Urothelium cell line (cell line): ENCODE data around the gene KCNG1.
"Not testable (repeated sequence)": the region's sequence is repeated elsewhere in the genome, so short reads cannot be mapped to it uniquely, and the experiment has no call there.

ENCODE experiments used
- DNase-seq: peaks from one replicate; pipeline ENCODE4 v3.0.0; 2011; ENCODE audit warnings: low spot score, mixed read lengths
- FAIRE-seq: peaks from 2 replicates; lab custom pipeline; 2011; peaks lifted over from hg19 to GRCh38; lab: Jason Lieb, UNC

KCNG1 gene

GRCh38 chr20:50992733-50993457, 30.0 kb downstream of the KCNG1 start:
- DNase-seq, result peak; percentile 97
- peak; percentile 5 for FAIRE-seq

DNA sequence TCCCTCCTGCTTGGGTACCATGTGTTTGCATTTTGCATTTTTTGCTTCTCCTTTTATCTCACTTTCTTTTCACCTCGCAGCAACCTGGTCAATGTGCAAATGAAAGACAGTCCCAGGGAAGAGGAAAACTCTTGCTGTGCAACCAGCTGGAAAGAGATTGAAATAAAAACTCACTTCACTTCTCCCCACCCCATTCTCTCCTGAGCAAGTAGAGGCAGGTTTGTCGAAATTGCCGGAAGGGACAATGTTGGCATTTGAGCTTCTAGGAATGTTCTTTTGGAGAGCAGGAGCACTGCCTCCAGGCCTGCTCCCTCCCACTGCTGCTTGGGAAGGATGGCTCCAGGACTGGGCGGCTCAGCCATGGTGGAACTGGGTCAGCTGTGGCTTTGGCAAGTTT, 30.6 kb downstream of the KCNG1 start:
- no peak for DNase-seq

GRCh38 chr20:50991076-50991475, 31.8 kb downstream of the KCNG1 start:
- DNase-seq, result no peak
- FAIRE-seq, result no peak

More for the DNA sequence above, 30.6 kb downstream of the KCNG1 start:
- no peak for FAIRE-seq

DNA sequence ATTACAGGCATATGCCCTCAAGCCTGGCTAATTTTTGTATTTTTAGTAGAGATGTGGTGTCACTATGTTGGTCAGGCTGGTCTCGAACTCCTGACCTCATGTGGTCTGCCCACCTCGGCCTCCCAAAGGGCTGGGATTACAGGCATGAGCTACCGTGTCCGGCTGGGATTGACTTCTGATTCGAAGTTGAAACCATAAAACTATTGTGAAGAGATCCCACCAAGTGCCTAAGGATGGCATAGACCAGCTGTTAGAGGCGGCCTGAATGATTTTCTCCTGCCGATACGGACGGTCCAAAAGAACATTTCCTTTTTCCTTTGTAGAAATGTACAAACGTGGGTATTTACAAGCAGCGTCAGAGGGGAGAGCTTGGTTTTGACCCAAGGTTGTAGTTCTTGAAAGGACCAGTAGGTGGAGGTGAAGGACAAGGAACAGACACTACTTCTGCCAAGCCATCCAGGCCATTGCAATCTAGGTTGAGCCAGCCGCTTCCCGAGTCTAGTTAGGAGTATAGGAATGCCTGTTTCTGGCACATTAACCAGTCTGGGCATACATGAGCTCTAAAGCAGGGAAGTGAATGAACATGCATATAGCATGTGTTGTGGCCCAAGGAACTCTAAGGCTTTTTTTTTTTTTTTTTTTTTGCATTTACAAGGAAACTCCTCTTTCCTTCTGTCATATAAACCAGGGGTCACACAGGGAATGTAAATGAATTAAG, 35.3 kb downstream of the KCNG1 start:
- DNase-seq (peak; percentile 89), FAIRE-seq (peak; percentile 62)

- FAIRE-seq (no peak), DNase-seq (no peak)
Observed at GRCh38 chr20:50983321-50983720, 39.6 kb downstream of the KCNG1 start.

DNA sequence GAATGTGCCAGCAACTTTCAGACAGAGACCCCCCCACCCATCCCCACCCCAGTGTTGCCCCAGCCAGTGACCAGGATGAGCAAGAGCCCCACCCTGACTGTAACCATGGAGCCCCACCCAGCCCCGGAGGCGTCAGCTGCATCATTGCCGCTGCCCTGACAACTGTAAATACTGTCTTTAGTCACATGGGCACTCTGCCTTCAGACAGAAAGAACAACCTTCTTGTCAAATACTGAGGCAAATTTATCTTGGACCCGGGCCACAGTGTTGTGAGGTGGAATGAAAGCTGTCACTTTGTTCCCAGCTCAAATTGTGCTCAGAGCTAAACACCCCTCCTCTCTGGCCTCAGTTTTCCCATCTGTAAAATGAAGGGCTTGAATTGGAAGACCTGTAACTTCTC, 40.5 kb downstream of the KCNG1 start:
- no peak for FAIRE-seq
- peak; percentile 69 for DNase-seq

DNA sequence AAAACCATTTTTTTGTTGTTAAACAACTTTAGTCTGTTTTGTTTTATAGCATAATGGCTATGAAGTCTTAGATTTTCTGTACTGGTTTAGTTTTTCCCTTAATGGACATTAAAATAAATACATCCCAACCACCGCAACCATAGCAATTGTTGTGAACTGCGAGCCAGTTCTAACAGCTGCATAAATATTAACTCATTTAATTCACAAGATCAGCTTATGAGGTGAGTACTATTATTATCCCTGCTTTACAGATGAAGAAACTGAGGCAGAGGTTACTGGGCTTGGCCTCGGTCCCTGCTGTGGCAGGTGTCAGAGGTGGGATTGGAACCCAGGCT, 41.2 kb downstream of the KCNG1 start:
- DNase-seq (no peak), FAIRE-seq (no peak)

- peak; percentile 50 for FAIRE-seq
- DNase-seq, result peak; percentile 75
Observed at GRCh38 chr20:50980851-50981713, 41.8 kb downstream of the KCNG1 start.

GRCh38 chr20:50980071-50980681, 42.7 kb downstream of the KCNG1 start:
- DNase-seq, result peak; percentile 92
- peak; percentile 95 for FAIRE-seq

- FAIRE-seq, DNase-seq: not testable (repeated sequence)
Observed at GRCh38 chr20:50978533-50978932, 44.4 kb downstream of the KCNG1 start.

GRCh38 chr20:50977066-50978021, 45.6 kb downstream of the KCNG1 start:
- FAIRE-seq (no peak), DNase-seq (no peak)

GRCh38 chr20:50975701-50976330, 47.1 kb downstream of the KCNG1 start:
- no peak for DNase-seq
- no peak for FAIRE-seq

- FAIRE-seq, result no peak
- no peak for DNase-seq
Observed at GRCh38 chr20:50969912-50970311, 53.0 kb downstream of the KCNG1 start.

- DNase-seq, result no peak
- peak; percentile 42 for FAIRE-seq
Observed at GRCh38 chr20:50969435-50969834, 53.5 kb downstream of the KCNG1 start.

DNA sequence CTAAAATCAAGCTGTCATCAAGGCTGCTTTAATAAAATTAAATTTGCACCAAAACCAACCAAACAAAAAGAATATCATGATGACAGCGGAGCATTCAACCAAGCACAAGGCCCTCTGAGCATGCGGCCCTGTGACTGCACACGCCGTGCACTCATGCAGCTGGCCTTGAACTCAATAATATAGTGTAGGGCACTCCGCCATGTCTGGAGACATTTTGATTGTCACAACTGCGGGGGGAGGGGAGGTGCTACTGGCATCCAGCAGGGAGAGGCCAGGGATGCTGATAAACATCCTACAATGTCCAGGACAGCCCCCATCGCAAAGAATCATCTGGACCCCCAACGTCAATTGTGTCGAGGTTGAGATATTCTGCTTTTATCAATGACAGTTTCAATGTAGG, 54.6 kb downstream of the KCNG1 start:
- FAIRE-seq, result no peak
- DNase-seq, result no peak

GRCh38 chr20:50967586-50967985, 55.3 kb downstream of the KCNG1 start:
- DNase-seq, result no peak
- FAIRE-seq, result no peak

- no peak for FAIRE-seq
- DNase-seq, result peak; percentile 40
Observed at GRCh38 chr20:50959543-50960126, 63.3 kb downstream of the KCNG1 start.

- FAIRE-seq (peak; percentile 87), DNase-seq (peak; percentile 92)
Observed at GRCh38 chr20:50958615-50959542, 64.0 kb downstream of the KCNG1 start, which contains the start of gene MOCS3. MOCS3 (plus strand) TSS chr20:50958818; CDS start chr20:50958843, 25 bp downstream.
